Neuron (in vitro differentiated cells): Measurements from ENCODE around the gene PSKH1.

Source experiments
- H2AFZ ChIP-seq: one replicate; pipeline ENCODE4 v1.6.1; 2013; ENCODE audit warnings: low read depth, mild to moderate bottlenecking, inconsistent platforms, low read length, moderate library complexity
- H3K27me3 ChIP-seq: one replicate; pipeline ENCODE4 v1.6.1; 2013; ENCODE audit warnings: low read length; ENCODE audit not compliant: insufficient read depth
- H3K36me3 ChIP-seq: one replicate; pipeline ENCODE4 v1.6.1; 2013; ENCODE audit warnings: low read length; ENCODE audit not compliant: insufficient read depth
- H3K4me1 ChIP-seq: one replicate; pipeline ENCODE4 v1.6.1; 2013; ENCODE audit warnings: low read length; ENCODE audit not compliant: insufficient read depth
- H3K4me3 ChIP-seq: 2 replicates; pipeline ENCODE4 v1.5.1; 2013; ENCODE audit warnings: mild to moderate bottlenecking, low read length, moderate library complexity
- H3K9me3 ChIP-seq: one replicate; pipeline ENCODE4 v1.6.1; 2013; ENCODE audit warnings: low read length

The PSKH1 gene

DNA sequence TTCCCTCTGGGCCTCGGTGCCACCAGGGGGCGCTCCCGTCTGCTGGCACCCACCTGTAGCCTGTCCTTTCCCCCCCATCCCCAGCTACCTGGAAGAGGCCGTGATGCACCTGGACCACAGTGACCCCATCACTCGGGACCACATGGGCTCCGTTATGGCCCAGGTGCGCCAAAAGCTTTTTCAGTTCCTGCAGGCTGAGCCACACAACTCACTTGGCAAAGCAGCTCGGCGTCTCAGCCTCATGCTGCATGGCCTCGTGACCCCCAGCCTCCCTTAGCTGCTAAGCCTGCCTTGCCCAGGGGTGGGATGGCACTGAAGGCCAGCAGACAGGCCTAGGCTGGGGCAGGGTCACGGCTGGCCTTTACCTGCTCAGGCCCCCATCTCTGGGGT, 9.2 kb upstream of the PSKH1 start:
- Histone ChIP-seq H2AFZ (no peak overlapping the region), H3K4me3 (no peak overlapping the region), H3K36me3 (peaks cover 62% of the 10 kb centered on the region)

DNA sequence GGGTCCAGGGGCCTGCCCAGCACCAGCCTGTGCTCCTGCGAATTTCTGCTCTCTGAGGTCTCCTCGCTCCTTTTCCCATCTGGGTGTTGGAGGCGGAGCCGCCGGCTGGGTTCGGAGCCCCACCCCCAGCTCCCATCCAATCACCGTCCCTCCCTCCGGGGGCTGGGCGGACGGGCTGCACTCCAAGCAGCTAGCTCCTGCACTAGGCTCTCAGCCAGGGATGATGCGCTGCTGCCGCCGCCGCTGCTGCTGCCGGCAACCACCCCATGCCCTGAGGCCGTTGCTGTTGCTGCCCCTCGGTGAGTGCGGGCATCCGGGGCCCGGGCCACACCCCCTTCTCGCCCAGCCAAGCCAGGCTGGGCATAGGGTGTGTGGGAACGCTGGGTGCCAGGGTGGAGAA, 8.4 kb upstream of the PSKH1 start, which contains the start of gene NRN1L:
TSS of gene NRN1L (plus strand) at position 202 of the 400 bp plus-strand sequence. CDS start at position 221, 19 bp downstream.
- no peak within 1 kb of the TSS for H3K4me3 ChIP-seq
- H3K4me1 ChIP-seq, result no peaks in the 10 kb centered on the region
- no peak within 1 kb of the TSS for H2AFZ ChIP-seq
- peaks cover 53% of the 10 kb centered on the region for H3K36me3 ChIP-seq
- no peaks in the 10 kb centered on the region for H3K27me3 ChIP-seq
- no peaks in the 10 kb centered on the region for H3K9me3 ChIP-seq

More for the DNA sequence above, 9.2 kb upstream of the PSKH1 start:
- no peaks in the 10 kb centered on the region for H3K9me3 ChIP-seq
- H3K4me1 ChIP-seq, result no peaks in the 10 kb centered on the region
- H3K27me3 ChIP-seq, result no peaks in the 10 kb centered on the region

DNA sequence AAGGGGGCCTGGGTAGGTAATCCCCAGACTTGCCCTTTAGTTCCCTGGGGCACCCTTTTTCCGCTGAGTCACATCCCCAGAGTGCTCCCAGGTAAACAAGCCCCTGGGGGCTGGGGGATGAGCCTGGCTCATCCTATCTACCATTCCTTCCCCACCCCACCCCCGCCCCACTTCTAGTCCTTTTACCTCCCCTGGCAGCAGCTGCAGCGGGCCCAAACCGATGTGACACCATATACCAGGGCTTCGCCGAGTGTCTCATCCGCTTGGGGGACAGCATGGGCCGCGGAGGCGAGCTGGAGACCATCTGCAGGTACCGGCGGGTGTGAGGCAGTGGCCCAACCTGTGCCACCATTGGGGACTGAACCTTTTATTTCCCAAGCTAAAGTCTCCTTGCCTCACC, 7.5 kb upstream of the PSKH1 start:
- Histone ChIP-seq H3K4me3 (no peak overlapping the region), H3K27me3 (no peaks in the 10 kb centered on the region), H2AFZ (no peak overlapping the region), H3K9me3 (no peaks in the 10 kb centered on the region), H3K4me1 (no peaks in the 10 kb centered on the region), H3K36me3 (peaks cover 45% of the 10 kb centered on the region)

GRCh38 chr16:67885976-67886375, 7.1 kb upstream of the PSKH1 start:
- H3K4me1 ChIP-seq, result no peaks in the 10 kb centered on the region
- H3K36me3 ChIP-seq, result peaks cover 40% of the 10 kb centered on the region
- H3K4me3 ChIP-seq, result no peak overlapping the region
- no peaks in the 10 kb centered on the region for H3K27me3 ChIP-seq
- no peak overlapping the region for H2AFZ ChIP-seq
- H3K9me3 ChIP-seq, result no peaks in the 10 kb centered on the region

- Histone ChIP-seq H3K9me3 (no peaks in the 10 kb centered on the region), H3K4me3 (no peak overlapping the region), H2AFZ (no peak overlapping the region), H3K4me1 (no peaks in the 10 kb centered on the region), H3K27me3 (no peaks in the 10 kb centered on the region), H3K36me3 (peaks cover 36% of the 10 kb centered on the region)
Observed at GRCh38 chr16:67886387-67886786, 6.7 kb upstream of the PSKH1 start.

GRCh38 chr16:67888331-67888730, 4.7 kb upstream of the PSKH1 start:
- Histone ChIP-seq H2AFZ (no peak overlapping the region), H3K9me3 (no peaks in the 10 kb centered on the region), H3K4me1 (peaks cover 6% of the 10 kb centered on the region), H3K4me3 (no peak overlapping the region), H3K27me3 (no peaks in the 10 kb centered on the region), H3K36me3 (peaks cover 17% of the 10 kb centered on the region)

DNA sequence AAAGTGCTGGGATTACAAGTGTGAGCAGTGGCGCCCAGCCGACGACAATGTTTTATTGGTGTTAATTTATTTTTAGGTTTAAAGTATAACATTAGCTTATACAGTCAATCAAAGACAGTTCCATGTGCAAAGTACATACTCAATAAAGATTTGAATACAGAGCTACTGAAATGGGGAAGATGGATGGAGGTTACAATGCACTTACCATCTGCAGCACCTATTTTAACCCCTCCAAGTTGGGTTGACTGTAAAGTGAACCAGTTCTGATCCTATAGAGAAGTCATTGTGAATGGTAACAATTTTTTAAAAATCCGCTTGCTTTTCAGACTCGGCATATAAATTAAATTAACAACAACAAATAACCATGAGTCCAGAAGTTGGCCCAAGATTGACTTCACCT, 679 bp upstream of the PSKH1 start:
- no peaks in the 10 kb centered on the region for H3K27me3 ChIP-seq
- H3K4me1 ChIP-seq, result peaks cover 26% of the 10 kb centered on the region
- H3K36me3 ChIP-seq, result no peaks in the 10 kb centered on the region
- H2AFZ ChIP-seq, result peak overlapping the region; percentile 77
- H3K4me3 ChIP-seq, result peak overlapping the region; percentile 53
- H3K9me3 ChIP-seq, result no peaks in the 10 kb centered on the region

DNA sequence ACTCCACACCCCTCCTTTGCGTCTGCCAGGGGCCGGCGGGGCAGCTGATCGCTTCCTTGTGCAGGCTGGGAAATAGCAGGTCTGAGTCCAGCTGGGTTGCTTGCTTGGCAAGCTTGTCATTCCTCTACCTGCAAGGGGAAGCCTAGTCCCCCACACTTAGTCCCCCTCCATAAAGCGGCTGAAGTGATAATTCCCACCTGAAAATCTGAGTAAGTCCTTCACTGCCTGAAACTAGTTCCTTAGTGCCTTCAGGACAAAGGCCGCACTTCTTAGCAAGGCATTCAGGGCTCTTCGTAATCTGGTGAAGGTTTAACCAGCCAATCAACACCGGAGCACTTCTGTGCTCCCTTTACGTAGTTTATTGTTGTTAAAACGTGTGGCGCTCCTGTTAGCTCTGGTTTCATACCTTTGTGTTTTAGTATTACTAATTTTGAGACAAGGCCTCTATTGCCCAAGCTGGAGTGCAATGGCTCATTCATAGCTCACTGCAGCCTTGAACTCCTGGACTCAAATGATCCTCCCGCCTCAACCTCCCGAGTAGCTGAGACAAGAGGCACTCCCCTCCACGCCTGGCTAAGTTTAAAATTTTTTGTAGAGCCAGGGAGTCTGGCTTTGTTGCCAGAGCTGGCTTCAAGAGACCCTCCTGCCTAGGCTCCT, 817 bp downstream of the PSKH1 start:
- Histone ChIP-seq H2AFZ (peak overlapping the region; percentile 20), H3K9me3 (no peaks in the 10 kb centered on the region), H3K4me1 (peaks cover 26% of the 10 kb centered on the region), H3K4me3 (peak overlapping the region; percentile 100), H3K36me3 (no peaks in the 10 kb centered on the region), H3K27me3 (no peaks in the 10 kb centered on the region)

DNA sequence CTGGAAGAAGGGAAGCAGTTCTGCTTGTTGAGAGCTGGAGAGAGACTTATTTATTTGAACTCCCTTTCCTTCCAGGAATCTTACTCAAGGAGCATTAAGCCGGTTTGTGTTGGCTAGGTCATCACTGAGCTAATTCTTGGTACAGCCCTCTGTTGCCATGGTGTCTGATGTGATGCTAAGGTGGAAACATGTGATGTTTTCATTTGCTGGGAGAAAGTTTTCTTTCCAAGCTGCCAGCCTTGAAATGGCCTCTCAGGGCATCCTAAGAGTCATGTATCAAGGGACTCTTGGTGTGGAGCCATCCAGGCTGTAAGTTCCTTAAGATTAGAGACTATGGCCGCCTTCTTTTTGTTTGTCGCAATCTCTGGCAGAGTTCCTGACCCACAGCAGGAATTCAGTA, 4.2 kb downstream of the PSKH1 start:
- H3K4me3 ChIP-seq, result no peak overlapping the region
- peaks cover 25% of the 10 kb centered on the region for H3K4me1 ChIP-seq
- no peaks in the 10 kb centered on the region for H3K27me3 ChIP-seq
- no peaks in the 10 kb centered on the region for H3K36me3 ChIP-seq
- H2AFZ ChIP-seq, result no peak overlapping the region
- no peaks in the 10 kb centered on the region for H3K9me3 ChIP-seq

DNA sequence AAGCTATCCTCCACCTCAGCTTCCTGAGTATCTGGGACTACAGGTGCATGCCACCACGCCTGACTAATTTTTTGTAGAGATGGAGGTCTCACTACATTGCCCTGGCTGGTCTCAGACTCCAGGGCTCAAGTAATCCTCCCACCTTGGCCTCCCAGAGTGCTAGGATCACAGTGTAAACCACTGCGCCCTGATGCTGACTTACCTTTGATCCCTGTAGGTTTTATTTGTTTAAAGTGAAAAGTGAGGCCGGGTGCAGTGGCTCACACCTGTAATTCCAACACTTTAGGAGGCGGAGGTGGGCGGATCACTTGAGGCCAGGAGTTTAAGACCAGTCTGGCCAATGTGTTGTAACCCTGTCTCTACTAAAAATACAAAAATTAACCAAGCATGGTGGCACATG, 8.7 kb downstream of the PSKH1 start:
- H3K36me3 ChIP-seq, result peaks cover 9% of the 10 kb centered on the region
- H2AFZ ChIP-seq, result no peak overlapping the region
- H3K4me3 ChIP-seq, result no peak overlapping the region
- H3K27me3 ChIP-seq, result no peaks in the 10 kb centered on the region
- H3K9me3 ChIP-seq, result no peaks in the 10 kb centered on the region
- peaks cover 5% of the 10 kb centered on the region for H3K4me1 ChIP-seq

GRCh38 chr16:67902831-67903230, 9.8 kb downstream of the PSKH1 start:
- no peak overlapping the region for H2AFZ ChIP-seq
- H3K9me3 ChIP-seq, result no peaks in the 10 kb centered on the region
- H3K4me3 ChIP-seq, result no peak overlapping the region
- peaks cover 9% of the 10 kb centered on the region for H3K36me3 ChIP-seq
- no peaks in the 10 kb centered on the region for H3K4me1 ChIP-seq
- no peaks in the 10 kb centered on the region for H3K27me3 ChIP-seq

- Histone ChIP-seq H3K27me3 (no peaks in the 10 kb centered on the region), H2AFZ (no peak overlapping the region), H3K9me3 (no peaks in the 10 kb centered on the region), H3K4me1 (peaks cover 8% of the 10 kb centered on the region), H3K4me3 (no peak overlapping the region), H3K36me3 (peaks cover 46% of the 10 kb centered on the region)
Observed at GRCh38 chr16:67907397-67908180, 14.5 kb downstream of the PSKH1 start.

DNA sequence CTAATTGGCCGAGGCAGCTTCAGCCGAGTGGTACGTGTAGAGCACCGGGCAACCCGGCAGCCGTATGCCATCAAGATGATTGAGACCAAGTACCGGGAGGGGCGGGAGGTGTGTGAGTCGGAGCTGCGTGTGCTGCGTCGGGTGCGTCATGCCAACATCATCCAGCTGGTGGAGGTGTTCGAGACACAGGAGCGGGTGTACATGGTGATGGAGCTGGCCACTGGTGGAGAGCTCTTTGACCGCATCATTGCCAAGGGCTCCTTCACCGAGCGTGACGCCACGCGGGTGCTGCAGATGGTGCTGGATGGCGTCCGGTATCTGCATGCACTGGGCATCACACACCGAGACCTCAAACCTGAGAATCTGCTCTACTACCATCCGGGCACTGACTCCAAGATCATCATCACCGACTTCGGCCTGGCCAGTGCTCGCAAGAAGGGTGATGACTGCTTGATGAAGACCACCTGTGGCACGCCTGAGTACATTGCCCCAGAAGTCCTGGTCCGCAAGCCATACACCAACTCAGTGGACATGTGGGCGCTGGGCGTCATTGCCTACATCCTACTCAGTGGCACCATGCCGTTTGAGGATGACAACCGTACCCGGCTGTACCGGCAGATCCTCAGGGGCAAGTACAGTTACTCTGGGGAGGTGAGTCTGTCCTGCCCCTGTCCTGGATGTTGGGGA, 16.1 kb downstream of the PSKH1 start:
- no peak overlapping the region for H2AFZ ChIP-seq
- H3K9me3 ChIP-seq, result no peaks in the 10 kb centered on the region
- H3K36me3 ChIP-seq, result peaks cover 41% of the 10 kb centered on the region
- peaks cover 8% of the 10 kb centered on the region for H3K4me1 ChIP-seq
- no peak overlapping the region for H3K4me3 ChIP-seq
- no peaks in the 10 kb centered on the region for H3K27me3 ChIP-seq
